Transverse colon (tissue), 4 donors: ENCODE measurements around the gene IL19. TPM values are rescaled to one million over a fixed set of nuclear protein-coding genes. Genes with fewer than 3 reads are reported as not detected.
"Not testable (repeated sequence)": the region's sequence is repeated elsewhere in the genome, so short reads cannot be mapped to it uniquely, and the experiment has no call there.

ENCODE experiments used
- DNase-seq: peaks from one replicate; pipeline ENCODE4 v3.0.0-alpha.2; 2019
- H3K27ac ChIP-seq, 4 donors: fragments of 200-600 bp; sonication (generic); 2 replicates each; pipeline ENCODE4 v1.5.1; 2016 to 2018; ENCODE audit warnings: inconsistent platforms in 4 of 4
- H3K27me3 ChIP-seq: fragments of 200-600 bp; sonication (generic); 2 replicates; pipeline ENCODE4 v1.5.1; 2017; ENCODE audit warnings: inconsistent platforms
- H3K36me3 ChIP-seq, 4 donors: fragments of 200-600 bp; sonication (generic); 2 replicates each; pipeline ENCODE4 v1.5.1; 2017 to 2019; ENCODE audit warnings: inconsistent platforms in 4 of 4
- H3K4me1 ChIP-seq, 4 donors: fragments of 200-600 bp; sonication (generic); 2 replicates each; pipeline ENCODE4 v1.5.1; 2017 to 2020; ENCODE audit warnings: inconsistent platforms in 4 of 4
- H3K4me3 ChIP-seq, 4 donors: fragments of 200-600 bp; sonication (generic); 1 replicate in 1 of 4; 2 replicates in 3 of 4; pipeline versions ENCODE4 v1.5.1 to v1.6.1; 2017 to 2019; ENCODE audit warnings: inconsistent platforms in 4 of 4
- H3K9me3 ChIP-seq, 2 donors: fragments of 200-600 bp; sonication (generic); 2 replicates each; pipeline ENCODE4 v1.5.1; 2017 to 2019; ENCODE audit warnings: inconsistent platforms in 2 of 2
- CTCF ChIP-seq, 5 experiments: fragments of 200-600 bp in 3 of 5; fragments of 450-650 bp in 2 of 5; sonication (generic) in 3 of 5; IDR thresholded peaks; 1 replicate in 2 of 5; 2 replicates in 3 of 5; pipeline ENCODE4 v1.5.1; 2016 to 2017; ENCODE audit warnings: antibody characterized with exemption in 5 of 5, inconsistent platforms in 3 of 5, mild to moderate bottlenecking in 2 of 5, moderate library complexity in 1 of 5
- EP300 ChIP-seq: sonication (generic); formaldehyde crosslinking; IDR thresholded peaks from one replicate; pipeline ENCODE4 v1.6.1; 2017; ENCODE audit warnings: antibody characterized with exemption, low read depth
- POLR2A ChIP-seq: fragments of 450-650 bp; IDR thresholded peaks from one replicate; pipeline ENCODE4 v1.6.1; 2016; ENCODE audit warnings: antibody characterized with exemption, mild to moderate bottlenecking, moderate library complexity
- POLR2AphosphoS5 ChIP-seq, 3 donors: sonication (generic); formaldehyde crosslinking; IDR thresholded peaks; one replicate each; pipeline ENCODE4 v1.6.1; 2016; ENCODE audit warnings: antibody characterized with exemption in 3 of 3
- WGBS, 2 donors: methylation state at CpG; one replicate each; pipeline ENCODE4 v1.1.5; 2018; ENCODE audit warnings: low coverage in 1 of 2; 5-methylcytosine and 5-hydroxymethylcytosine counted together
- in situ Hi-C, 4 donors: fragments of 200-750 bp; cut with MboI; loops; one replicate each; pipeline versions ENCODE4 v1.15.0 to v1.15.1; 2017; ENCODE audit warnings: low sequenced_read_pairs in 3 of 4, low pct_ligation_motif_present in 1 of 4, low pct_unique_long_range_greater_than_20kb in 1 of 4
- intact Hi-C: fragments of 100-400 bp; cut with DNase I; formaldehyde crosslinking; loops from one replicate; pipeline ENCODE4 v1.15.1; 2023; ENCODE audit warnings: low total_unique reads
- total RNA-seq, 4 donors: library from RNA; depleted of rRNA; stranded (reverse); fragments of >200 nt; gene quantifications; one replicate each; pipeline ENCODE4 v1.1.0, GENCODE V29; 2016

Gene IL19
- total RNA-seq, 4 donors from 2014 or later = not detected

- Histone ChIP-seq H3K4me1 (no peaks in the 10 kb centered on the region), H3K9me3 (no peaks in the 10 kb centered on the region), H3K4me3 (no peak overlapping the region), H3K27me3 (peaks cover 4% of the 10 kb centered on the region), H3K36me3 (no peaks in the 10 kb centered on the region), H3K27ac (no peak overlapping the region)
- TF ChIP-seq POLR2A = no peak
- TF ChIP-seq EP300 = no peak
- no peak for TF ChIP-seq POLR2AphosphoS5 (IDR thresholded peaks at IDR 0.05)
- no peak for TF ChIP-seq CTCF (IDR thresholded peaks at IDR 0.05)
- no peak for DNase-seq
- intact Hi-C loops = no loop called here
- 74 to 75% methylated on average over 1 of the region's 1 CpG for WGBS, 2 donors
- in situ Hi-C loops = no loop called here
Measured at GRCh38 chr1:206754011-206754410, 16.6 kb upstream of the IL19 start.

- Histone ChIP-seq H3K4me1 (no peaks in the 10 kb centered on the region), H3K4me3 (no peak overlapping the region), H3K36me3 (no peaks in the 10 kb centered on the region), H3K27ac (no peak overlapping the region), H3K9me3 (no peaks in the 10 kb centered on the region), H3K27me3 (peaks cover 3% of the 10 kb centered on the region)
- intact Hi-C loops (no loop called here), in situ Hi-C loops (no loop called here)
- 40 to 48% methylated on average over 13 of the region's 13 CpGs for WGBS, 2 donors
- DNase-seq = no peak
- TF ChIP-seq EP300 = no peak
- no peak for TF ChIP-seq CTCF (IDR thresholded peaks at IDR 0.05)
- TF ChIP-seq POLR2A = no peak
- TF ChIP-seq POLR2AphosphoS5 (IDR thresholded peaks at IDR 0.05) = no peak
Measured at GRCh38 chr1:206757524-206758266, 12.9 kb upstream of the IL19 start.

GRCh38 chr1:206760590-206760989 is 10.0 kb upstream of the IL19 start:
- intact Hi-C loops = no loop called here
- TF ChIP-seq CTCF (IDR thresholded peaks at IDR 0.05) (no peak), EP300 (no peak), POLR2A (no peak), POLR2AphosphoS5 (IDR thresholded peaks at IDR 0.05) (no peak)
- Histone ChIP-seq H3K27ac (no peak overlapping the region), H3K4me1 (no peaks in the 10 kb centered on the region), H3K4me3 (no peak overlapping the region), H3K9me3 (no peaks in the 10 kb centered on the region), H3K27me3 (peaks cover 6% of the 10 kb centered on the region), H3K36me3 (no peaks in the 10 kb centered on the region)
- no peak for DNase-seq
- WGBS, 2 donors = 72 to 100% methylated on average over 1 of the region's 1 CpG
- in situ Hi-C loops = no loop called here

DNA sequence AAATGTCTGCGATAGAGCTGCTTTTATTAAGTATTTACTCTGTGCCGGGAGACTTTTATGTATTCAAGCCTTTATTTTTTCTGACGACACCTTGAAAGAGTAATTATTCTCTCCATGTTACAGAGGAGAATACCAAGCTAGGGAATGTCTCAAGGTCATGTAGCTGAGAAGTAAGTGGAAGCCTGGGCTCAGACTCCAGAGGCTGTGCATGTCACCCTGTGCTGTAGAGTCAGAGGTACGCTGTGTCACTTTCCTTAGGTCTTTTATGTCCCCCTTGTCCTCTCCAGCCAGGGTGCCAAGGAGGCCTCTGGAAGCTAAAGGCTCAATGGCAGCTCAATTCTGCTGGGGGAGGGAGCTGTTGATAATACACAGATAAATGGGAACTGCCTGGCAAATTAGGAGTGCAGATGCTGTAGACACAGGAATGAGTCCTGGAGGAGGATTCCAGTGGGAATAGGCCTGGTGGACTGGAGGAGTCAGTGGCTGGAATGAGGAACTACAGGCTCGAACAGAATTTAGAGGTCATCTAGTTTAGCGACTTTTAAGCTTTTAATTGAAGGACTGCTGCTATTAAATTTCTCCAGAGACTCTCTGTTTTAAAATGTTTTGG is 9.3 kb upstream of the IL19 start:
- Histone ChIP-seq H3K27ac (no peak overlapping the region), H3K9me3 (no peaks in the 10 kb centered on the region), H3K4me3 (no peak overlapping the region), H3K4me1 (no peaks in the 10 kb centered on the region), H3K27me3 (peaks cover 6% of the 10 kb centered on the region), H3K36me3 (no peaks in the 10 kb centered on the region)
- in situ Hi-C loops (no loop called here), intact Hi-C loops (no loop called here)
- no peak for TF ChIP-seq CTCF (IDR thresholded peaks at IDR 0.05)
- TF ChIP-seq POLR2AphosphoS5 (IDR thresholded peaks at IDR 0.05) = no peak
- TF ChIP-seq POLR2A = no peak
- no peak for TF ChIP-seq EP300
- no peak for DNase-seq
- WGBS, 2 donors = 79 to 85% methylated on average over 4 to 6 of the region's 6 CpGs

DNA sequence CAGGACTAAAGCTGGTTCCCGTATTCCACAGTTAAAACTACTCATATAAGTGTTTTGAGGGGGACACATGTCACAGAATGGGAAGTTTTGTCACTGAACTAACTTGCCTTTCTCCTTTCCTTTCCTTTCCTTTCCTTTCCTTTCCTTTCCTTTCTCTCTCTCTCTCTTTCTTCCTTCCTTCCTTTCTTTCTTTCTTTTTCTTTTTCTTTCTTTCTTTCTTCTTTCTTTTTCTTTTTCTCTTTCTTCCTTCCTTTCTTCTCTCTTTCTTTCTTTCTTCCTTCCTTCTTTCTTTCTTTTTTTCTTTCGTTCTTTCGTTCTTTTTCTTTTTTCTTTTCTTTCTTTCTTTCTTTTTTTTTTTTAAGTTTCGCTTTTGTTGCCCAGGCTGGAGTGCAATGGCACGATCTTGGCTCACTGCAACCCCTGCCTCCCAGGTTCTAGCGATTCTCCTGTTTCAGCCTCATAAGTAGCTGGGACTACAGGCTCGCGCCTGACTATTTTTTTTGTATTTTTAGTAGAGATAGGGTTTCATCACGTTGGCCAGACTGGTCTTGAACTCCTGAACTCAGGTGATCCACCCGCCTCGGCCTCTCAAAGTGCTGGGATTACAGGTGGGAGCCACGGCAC is 7.7 kb upstream of the IL19 start:
- WGBS, 2 donors = 91 to 96% methylated on average over 4 to 12 of the region's 12 CpGs
- H3K4me3 ChIP-seq, H3K9me3 ChIP-seq, DNase-seq, in situ Hi-C loops, intact Hi-C loops, H3K4me1 ChIP-seq, H3K27ac ChIP-seq, H3K27me3 ChIP-seq, H3K36me3 ChIP-seq: not testable (repeated sequence)

DNA sequence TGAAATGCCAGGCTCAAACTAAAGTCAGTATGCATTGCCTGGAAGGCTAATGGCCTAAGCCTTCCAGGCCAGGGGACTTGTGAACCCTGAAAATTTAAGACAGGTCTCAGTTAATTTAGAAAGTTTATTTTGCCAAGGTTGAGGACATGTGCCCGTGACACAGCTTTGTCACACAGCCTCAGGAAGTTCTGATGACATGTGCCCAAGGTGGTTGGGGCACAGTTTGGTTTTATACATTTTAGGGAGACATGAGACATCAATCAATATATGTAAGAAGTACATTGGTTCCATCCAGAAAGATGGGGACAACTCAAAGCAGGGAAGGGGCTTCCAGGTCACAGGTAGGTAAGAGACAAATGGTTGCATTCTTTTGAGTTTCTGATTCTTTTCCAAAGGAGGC is 4.8 kb upstream of the IL19 start:
- H3K27me3 ChIP-seq, H3K4me1 ChIP-seq, H3K27ac ChIP-seq, intact Hi-C loops, H3K36me3 ChIP-seq, in situ Hi-C loops, H3K4me3 ChIP-seq, H3K9me3 ChIP-seq, DNase-seq: not testable (repeated sequence)
- WGBS, 2 donors = 89% methylated on average over 1 of the region's 1 CpG; no CpG with 5 or more reads in 1 of the 2 donors
